ENCODE measurements around the gene PHKB. TPM values are rescaled to one million over a fixed set of nuclear protein-coding genes. Genes with fewer than 3 reads are reported as not detected.
"Not testable (repeated sequence)": the region's sequence is repeated elsewhere in the genome, so short reads cannot be mapped to it uniquely, and the experiment has no call there.

The PHKB gene
- polyA plus RNA-seq, 1 donor: 52.8 TPM

- no peak for DNase-seq
Observed at GRCh38 chr16:47626246-47626645, 165.1 kb downstream of the PHKB start.

DNA sequence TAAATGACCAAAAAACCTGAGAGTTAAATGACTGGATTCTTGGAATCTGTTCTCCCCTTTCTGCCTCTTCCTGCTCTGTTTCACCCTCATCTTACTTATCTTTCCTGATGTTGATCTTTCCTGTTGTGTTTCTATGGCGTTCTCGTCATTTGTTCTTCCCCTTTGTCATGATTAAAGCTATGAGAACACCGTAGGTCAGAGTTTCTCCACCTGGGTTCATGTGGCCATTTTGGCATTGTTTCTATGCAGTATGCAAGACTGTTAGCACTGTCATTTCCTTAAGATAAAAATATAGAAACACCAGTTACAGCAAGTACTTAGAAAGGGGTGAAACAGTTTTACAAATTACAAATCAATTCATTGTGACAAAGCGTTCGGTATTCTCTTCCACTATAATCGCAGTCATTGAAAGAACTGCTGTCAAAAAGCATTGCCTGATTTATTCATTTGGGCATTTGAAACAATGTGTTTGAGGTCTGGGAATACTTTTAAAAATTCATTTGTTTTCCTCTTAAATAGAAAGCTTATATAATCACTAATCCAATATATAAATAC lies 166.0 kb downstream of the PHKB start:
- no peak for DNase-seq

DNA sequence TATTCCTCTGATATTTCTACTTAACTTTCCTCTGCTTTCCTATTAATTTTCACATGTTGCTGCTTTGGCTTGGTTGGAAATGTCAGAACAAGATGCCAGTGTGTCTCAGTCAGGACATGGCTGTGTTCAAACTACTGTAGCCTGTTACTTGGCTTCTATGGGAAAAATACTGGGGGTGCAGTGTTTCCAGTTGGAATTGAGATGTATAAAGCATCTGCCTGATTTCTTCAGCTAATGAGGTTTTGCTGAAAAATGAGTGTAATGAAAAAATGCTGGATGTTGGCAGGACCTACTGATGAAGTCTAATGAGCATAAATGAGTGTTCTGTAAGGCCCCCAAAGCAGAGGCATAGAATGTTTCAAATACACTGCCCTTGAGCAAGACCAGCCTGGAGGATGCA lies 166.6 kb downstream of the PHKB start:
- DNase-seq: no peak

DNA sequence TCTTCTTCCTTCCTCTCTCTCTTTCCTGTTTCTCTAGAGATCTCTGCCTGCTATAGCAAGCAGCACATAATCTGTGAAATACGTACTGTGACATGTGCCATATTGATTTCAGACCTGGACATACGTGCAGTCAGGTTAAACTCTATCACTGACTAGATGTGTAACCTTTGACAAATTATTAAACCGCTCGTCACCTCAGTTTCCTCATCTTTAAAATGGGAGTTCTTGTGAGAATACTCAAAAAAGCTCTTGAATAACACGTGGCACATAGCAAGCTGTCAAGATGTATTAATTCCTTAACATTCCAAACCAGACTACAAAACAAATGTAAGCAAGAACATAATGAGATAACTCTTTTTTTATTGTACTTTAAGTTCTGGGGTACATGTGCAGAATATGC lies 170.0 kb downstream of the PHKB start:
- no peak for DNase-seq

DNA sequence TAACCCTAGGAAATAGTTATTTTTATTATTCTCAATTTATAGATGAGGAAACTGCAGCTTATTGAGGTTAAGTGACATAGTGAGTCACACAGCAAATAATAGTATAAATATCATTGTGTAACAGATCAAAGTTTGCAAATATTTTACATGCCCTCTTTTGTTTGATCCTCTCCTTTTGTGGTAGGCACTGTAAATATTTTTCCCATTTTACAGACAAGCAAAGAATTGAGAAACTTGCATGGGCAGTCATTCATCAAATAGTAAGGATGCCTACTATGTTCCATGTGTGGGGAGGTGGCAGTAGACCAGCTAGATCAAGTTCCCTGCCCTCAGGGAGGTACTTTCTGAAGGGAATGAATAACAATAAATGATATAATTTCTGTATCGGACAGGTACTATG lies 173.0 kb downstream of the PHKB start:
- no peak for DNase-seq

- DNase-seq: no peak
Observed at GRCh38 chr16:47634727-47635126, 173.6 kb downstream of the PHKB start.

DNA sequence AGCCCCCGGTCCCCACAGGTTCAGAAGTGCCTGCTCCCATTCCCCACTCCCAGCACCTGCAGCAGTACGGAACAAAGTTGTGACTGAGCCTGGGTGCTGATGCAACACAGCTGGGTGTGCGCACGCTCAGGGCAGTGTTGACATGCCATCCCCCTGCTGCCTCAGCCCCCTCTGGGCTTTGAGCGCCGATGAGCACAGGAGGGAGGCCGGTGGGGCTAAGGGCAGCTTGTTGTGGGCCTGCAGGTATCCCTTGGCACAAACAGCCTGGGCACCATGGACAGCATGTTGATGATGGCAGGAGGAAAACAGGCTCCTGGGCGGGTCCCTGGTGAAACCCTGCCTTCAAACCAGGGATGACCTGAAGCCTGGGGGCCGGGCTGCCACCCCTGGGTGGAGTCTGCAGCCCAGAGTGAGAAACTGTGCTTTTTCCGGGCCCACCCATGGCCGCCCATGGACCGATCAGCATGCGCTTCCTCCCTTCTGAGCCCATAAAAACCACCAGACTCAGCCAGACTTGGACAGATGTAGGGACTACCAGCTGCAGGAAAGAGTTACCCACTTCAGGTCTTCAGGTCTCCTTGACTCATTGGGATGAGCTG lies 175.5 kb downstream of the PHKB start:
- DNase-seq: no peak

DNA sequence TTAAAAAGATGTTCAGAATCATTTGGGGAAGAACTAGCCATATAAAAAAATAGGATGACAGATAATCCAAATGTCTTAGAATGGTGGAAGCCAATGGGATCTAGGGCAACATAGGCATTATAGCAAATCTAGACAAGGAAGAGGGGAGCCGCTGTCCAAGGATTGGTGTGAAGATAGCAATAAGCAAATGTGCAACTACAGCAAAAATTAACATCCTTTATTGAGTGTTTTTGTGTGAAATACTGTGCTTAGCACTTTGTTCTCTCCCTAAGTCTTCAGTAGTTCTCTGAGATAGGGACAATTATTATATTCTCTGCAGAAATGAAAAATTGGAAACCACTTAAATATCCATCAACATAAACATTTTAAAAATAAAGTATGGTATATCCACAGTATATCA lies 177.0 kb downstream of the PHKB start:
- no peak for DNase-seq

DNA sequence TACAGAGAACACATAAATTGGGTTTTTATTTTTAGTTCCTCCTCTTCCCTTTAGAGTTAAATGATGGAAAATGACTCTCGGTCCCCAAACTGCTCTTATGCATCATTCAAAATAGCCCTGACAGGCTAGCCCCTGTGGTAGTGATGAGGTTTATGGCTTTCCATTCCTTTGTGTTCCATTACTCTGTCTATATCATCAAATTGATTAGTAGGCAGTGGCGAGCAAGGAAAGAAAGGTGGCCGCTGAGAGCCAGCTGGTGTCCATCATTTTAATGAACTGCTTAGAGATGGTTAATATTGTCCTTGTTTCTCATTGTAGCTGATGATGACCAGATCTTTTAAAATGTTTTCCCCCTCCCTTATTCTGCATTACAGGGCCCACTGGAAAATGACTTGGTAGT lies 179.5 kb downstream of the PHKB start:
- DNase-seq: no peak

GRCh38 chr16:47643323-47644000 lies 182.3 kb downstream of the PHKB start:
- no peak for DNase-seq

- no peak for DNase-seq
Observed at GRCh38 chr16:47644166-47644565, 183.0 kb downstream of the PHKB start.

DNA sequence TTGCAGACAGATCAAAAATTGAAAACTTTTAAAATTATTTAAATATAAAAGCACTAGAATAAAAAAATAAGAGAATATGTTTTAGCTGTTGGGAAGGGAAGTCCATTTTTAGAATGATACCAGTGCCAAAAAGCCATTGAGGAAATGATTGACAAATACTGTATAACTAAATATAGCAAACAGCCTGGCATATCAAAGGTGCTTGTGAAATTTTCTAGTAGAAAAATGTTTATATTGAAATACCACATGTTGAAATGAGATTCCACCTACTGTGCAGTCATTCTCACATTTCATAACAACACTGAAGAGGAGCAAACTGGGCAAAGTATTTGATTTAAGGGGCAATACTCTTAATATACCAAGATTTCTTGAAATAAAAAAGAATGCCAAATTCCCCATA lies 183.5 kb downstream of the PHKB start:
- no peak for DNase-seq

- no peak for DNase-seq
Observed at GRCh38 chr16:47646914-47647313, 185.8 kb downstream of the PHKB start.

DNA sequence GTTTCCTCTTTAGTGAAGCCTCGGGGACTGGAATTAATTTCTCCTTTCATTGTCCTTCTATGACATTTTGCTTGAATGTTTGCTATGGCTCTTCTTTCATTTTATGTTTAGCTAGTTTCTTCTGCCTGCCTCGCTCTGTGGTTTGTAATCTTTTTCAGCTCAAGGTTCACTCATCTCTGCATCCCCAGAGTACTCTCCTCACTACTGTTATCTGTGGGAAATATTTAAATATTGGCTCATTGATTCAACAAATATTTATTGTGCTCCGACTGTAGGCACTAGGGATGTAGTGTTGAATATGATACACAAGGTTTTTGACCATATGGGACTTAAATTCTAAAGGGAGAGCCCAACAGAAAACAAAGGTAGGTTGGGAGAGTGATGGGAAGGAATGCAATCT lies 195.9 kb downstream of the PHKB start:
- DNase-seq: no peak

GRCh38 chr16:47657977-47658376 lies 196.8 kb downstream of the PHKB start:
- no peak for DNase-seq

GRCh38 chr16:47660540-47660939 lies 199.4 kb downstream of the PHKB start:
- DNase-seq: no peak

DNA sequence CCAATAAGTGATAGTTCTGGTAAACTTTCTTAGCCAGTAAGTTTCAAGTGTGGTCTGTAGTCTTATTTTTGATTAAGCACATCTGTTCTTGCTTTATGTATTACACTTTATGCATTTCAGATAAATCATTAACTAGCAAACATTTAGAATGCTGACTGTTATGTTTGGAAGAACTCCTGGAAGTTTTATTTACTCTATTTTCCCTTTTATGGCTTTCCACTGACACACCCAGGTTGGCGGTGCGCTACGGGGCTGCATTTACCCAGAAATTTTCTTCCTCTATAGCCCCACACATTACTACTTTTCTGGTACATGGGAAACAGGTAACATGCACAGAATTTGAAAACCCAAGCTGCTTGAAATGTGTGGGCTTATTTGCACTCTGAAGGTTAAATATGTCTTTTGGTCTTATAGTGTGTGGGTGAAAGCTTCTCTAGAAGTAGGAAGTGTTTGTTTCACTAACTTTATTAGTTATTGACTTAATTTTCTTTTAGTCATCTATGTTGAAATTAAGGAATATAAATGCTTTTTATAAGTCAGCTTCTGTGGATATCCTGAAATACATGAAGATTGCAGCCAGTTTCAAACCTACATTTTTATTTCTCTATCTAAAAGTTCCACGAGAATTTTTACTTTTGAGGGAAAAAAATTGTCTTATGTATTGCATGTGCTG lies 203.7 kb downstream of the PHKB start:
- no peak for DNase-seq

- DNase-seq: no peak
Observed at GRCh38 chr16:47666434-47666833, 205.3 kb downstream of the PHKB start.

- no peak for DNase-seq
Observed at GRCh38 chr16:47667956-47668355, 206.8 kb downstream of the PHKB start.

DNA sequence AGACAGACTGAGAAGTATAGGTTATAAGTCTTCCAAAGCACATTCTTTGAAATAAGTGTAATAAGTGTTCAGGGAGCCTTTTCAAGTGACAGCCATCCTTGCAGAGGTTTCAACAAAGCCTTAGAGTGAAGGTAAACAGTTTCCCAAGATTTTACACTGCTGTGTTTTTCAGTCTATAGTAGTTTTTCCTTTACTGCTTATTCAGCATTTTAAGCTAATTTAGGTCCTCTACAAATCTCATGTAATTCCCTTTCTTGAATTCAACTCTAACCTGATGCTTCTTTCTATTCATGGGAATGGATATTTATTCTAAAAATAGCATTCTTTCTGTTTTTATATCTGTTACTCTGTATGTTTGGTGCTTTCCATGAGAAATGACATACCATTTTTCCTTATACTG lies 211.3 kb downstream of the PHKB start:
- no peak for DNase-seq

DNA sequence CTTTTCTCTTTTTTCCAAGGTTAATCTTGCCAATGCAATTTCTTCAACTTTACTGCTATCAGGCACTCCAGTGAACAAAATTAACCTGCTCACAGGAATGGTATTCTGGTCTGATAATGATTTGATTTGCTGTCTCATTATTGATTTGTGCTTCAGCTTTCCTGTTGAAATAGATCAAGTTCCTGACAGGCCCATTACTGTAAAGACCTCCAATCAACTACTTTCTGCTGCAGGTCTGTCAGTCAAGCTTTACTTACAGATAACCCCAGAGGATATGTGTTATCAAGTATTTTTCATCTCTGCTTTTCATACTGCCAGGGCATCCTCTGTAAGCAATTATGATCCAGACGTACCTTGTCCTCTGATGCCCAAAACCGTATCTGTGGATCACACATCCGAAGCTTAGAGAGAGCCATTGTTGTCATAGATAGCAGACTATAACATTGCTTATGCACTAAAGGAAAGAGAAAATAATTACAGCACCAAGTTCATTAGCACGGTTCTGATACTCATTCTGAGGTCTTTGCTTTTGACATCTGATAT lies 215.6 kb downstream of the PHKB start:
- DNase-seq: no peak

DNA sequence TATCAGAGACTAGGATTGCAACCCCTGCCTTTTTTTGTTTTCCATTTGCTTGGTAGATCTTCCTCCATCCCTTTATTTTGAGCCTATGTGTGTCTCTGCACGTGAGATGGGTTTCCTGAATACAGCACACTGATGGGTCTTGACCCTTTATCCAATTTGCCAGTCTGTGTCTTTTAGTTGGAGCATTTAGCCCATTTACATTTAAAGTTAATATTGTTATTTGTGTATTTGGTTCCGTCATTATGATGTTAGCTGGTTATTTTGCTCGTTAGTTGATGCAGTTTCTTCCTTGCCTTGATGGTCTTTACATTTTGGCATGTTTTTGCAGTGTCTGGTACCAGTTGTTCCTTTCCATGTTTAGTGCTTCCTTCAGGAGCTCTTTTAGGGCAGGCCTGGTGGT lies 220.4 kb downstream of the PHKB start:
- not testable (repeated sequence) for DNase-seq

DNA sequence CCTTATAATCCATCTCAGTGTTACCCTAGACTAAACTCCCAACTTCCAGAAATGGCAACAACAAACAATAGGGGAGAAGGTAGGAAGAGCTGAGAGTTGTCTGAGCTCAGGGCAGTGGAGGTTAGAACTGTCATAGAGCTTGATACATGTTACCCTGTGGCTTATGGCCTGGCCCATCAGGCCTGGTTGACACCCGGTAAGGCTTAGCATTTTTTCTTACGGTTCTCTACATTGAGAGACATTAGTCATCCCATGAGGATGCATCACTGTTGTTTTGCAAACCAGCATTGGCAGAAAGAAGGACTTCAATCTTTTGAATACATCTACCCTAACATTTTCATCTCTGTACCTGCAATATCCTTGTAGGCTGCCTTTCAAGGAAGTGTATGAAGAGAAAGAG lies 226.6 kb downstream of the PHKB start:
- no peak for DNase-seq

DNA sequence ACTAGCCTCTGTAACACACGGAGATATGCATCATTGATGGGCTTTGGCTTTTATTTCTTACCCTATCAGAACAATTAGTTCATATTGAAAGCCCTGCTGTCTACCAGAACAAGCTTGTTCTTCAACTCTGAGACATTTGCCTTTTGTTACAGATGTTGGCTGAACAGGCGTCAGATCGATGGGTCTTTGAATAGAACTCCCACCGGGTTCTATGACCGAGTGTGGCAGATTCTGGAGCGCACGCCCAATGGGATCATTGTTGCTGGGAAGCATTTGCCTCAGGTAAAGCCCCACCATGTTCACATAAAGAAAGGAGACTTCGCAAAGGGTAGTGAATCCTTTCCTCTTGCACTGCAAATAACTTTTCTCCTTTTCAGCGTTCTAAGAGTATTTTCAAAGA lies 232.1 kb downstream of the PHKB start:
- DNase-seq: no peak

All from hindlimb muscle (tissue), 1 donor.